ENCODE data around the gene SURF4. TPM values are rescaled to one million over a fixed set of nuclear protein-coding genes. Genes with fewer than 3 reads are reported as not detected.

The SURF4 gene
- total RNA-seq, 1 experiment from 2014 or later: 214 TPM

GRCh38 chr9:133419005-133419404 is 43.1 kb upstream of the SURF4 start:
- peaks cover 7% of the 10 kb centered on the region for H3K4me1 ChIP-seq (ENCODE audit: insufficient read depth, low read length, poor library complexity, severe bottlenecking)
- no peak for DNase-seq (ENCODE audit: low spot score)
- CTCF ChIA-PET: no interaction called here
- H3K4me3 ChIP-seq (ENCODE audit: low read depth, low read length, poor library complexity, severe bottlenecking): peak overlapping the region; percentile 98
- no peak for TF ChIP-seq EZH2 (IDR thresholded peaks at IDR 0.05; ENCODE audit: borderline replicate concordance, low read depth, low read length, poor library complexity, severe bottlenecking)
- no peak for TF ChIP-seq CTCF (conservative IDR thresholded peaks at IDR 0.05; ENCODE audit: low read depth, low read length)
- POLR2A ChIA-PET (ENCODE audit: low non-redundant PET): interaction anchor here (0.6 kb wide), 2 partner anchors 40 to 156 kb away, joined by 6 to 7 read pairs; partner anchors contain the start of gene CACFD1
- H3K9me3 ChIP-seq (ENCODE audit: low read depth, low read length, poor library complexity, severe bottlenecking): no peaks in the 10 kb centered on the region
- H3K27ac ChIP-seq (ENCODE audit: low read depth, low read length, poor library complexity, severe bottlenecking): no peak overlapping the region
- no peaks in the 10 kb centered on the region for H3K36me3 ChIP-seq (ENCODE audit: insufficient read depth, low read length, poor library complexity, severe bottlenecking)
- H3K27me3 ChIP-seq (replicated peaks; ENCODE audit: insufficient read depth, low read depth, low read length, poor library complexity): no peaks in the 10 kb centered on the region
- BruUV-seq (replicated peaks): no TSS peak
- intact Hi-C loops (cut with micrococcal nuclease; ENCODE audit: unreplicated experiment): no loop called here

GRCh38 chr9:133417541-133418461 is 41.9 kb upstream of the SURF4 start, which contains the start of gene REXO4:
Gene REXO4 (minus strand): TSS chr9:133418010. CDS start chr9:133417844, 166 bp downstream.
- Histone ChIP-seq H3K4me1 (ENCODE audit: insufficient read depth, low read length, poor library complexity, severe bottlenecking) (peaks cover 7% of the 10 kb centered on the region), H3K27me3 (replicated peaks; ENCODE audit: insufficient read depth, low read depth, low read length, poor library complexity) (no peaks in the 10 kb centered on the region), H3K36me3 (ENCODE audit: insufficient read depth, low read length, poor library complexity, severe bottlenecking) (peaks cover 1% of the 10 kb centered on the region), H3K9me3 (ENCODE audit: low read depth, low read length, poor library complexity, severe bottlenecking) (no peaks in the 10 kb centered on the region), H3K27ac (ENCODE audit: low read depth, low read length, poor library complexity, severe bottlenecking) (peak within 1 kb of the TSS; percentile 92), H3K4me3 (ENCODE audit: low read depth, low read length, poor library complexity, severe bottlenecking) (peak within 1 kb of the TSS; percentile 98)
- ChIA-PET POLR2A (ENCODE audit: low non-redundant PET) (no interaction called here), CTCF (no interaction called here)
- TSS peak; percentile 83 for BruUV-seq (replicated peaks)
- no peak for TF ChIP-seq EZH2 (IDR thresholded peaks at IDR 0.05; ENCODE audit: borderline replicate concordance, low read depth, low read length, poor library complexity, severe bottlenecking)
- TF ChIP-seq CTCF (conservative IDR thresholded peaks at IDR 0.05; ENCODE audit: low read depth, low read length): no peak
- peak; percentile 92 for DNase-seq (ENCODE audit: low spot score)
- intact Hi-C loops (cut with micrococcal nuclease; ENCODE audit: unreplicated experiment): no loop called here

- no peak for DNase-seq (ENCODE audit: low spot score)
- ChIA-PET POLR2A (ENCODE audit: low non-redundant PET) (no interaction called here), CTCF (no interaction called here)
- TF ChIP-seq CTCF (conservative IDR thresholded peaks at IDR 0.05; ENCODE audit: low read depth, low read length) (no peak), EZH2 (IDR thresholded peaks at IDR 0.05; ENCODE audit: borderline replicate concordance, low read depth, low read length, poor library complexity, severe bottlenecking) (no peak)
- Histone ChIP-seq H3K27me3 (replicated peaks; ENCODE audit: insufficient read depth, low read depth, low read length, poor library complexity) (no peaks in the 10 kb centered on the region), H3K9me3 (ENCODE audit: low read depth, low read length, poor library complexity, severe bottlenecking) (no peaks in the 10 kb centered on the region), H3K4me1 (ENCODE audit: insufficient read depth, low read length, poor library complexity, severe bottlenecking) (peaks cover 7% of the 10 kb centered on the region), H3K27ac (ENCODE audit: low read depth, low read length, poor library complexity, severe bottlenecking) (no peak overlapping the region), H3K36me3 (ENCODE audit: insufficient read depth, low read length, poor library complexity, severe bottlenecking) (peaks cover 22% of the 10 kb centered on the region), H3K4me3 (ENCODE audit: low read depth, low read length, poor library complexity, severe bottlenecking) (no peak overlapping the region)
- BruUV-seq (replicated peaks): no TSS peak
- intact Hi-C loops (cut with micrococcal nuclease; ENCODE audit: unreplicated experiment): no loop called here
These were observed 39.3 kb upstream of the SURF4 start for GRCh38 chr9:133415170-133415569.

Data from A673 (cell line).